Activated CD4-positive, alpha-beta T cell treated with anti-CD3 and anti-CD28 coated beads for 36 hours (primary cell): ENCODE results near the gene COQ6. TPM values are rescaled to one million over a fixed set of nuclear protein-coding genes. Genes with fewer than 3 reads are reported as not detected.
"Not testable (repeated sequence)": the region's sequence is repeated elsewhere in the genome, so short reads cannot be mapped to it uniquely, and the experiment has no call there.

ENCODE experiments used
- ATAC-seq: fragments of 200-7000 bp; cut with Tn5 transposase; one replicate; pipeline ENCODE4 v1.10.0; 2021; ENCODE audit warnings: mild to moderate bottlenecking, moderate library complexity
- CTCF ChIA-PET: fragments of 350-600 bp; sonication (Branson Sonifier 250); formaldehyde crosslinking; loops from one replicate; lab custom pipeline; 2021; ENCODE audit warnings: antibody characterized with exemption; lab: Charles Lee
- POLR2A ChIA-PET: fragments of 350-600 bp; sonication (Branson Sonifier 250); formaldehyde crosslinking; loops from one replicate; lab custom pipeline; 2021; ENCODE audit warnings: antibody characterized with exemption, inconsistent platforms; lab: Charles Lee
- DNase-seq: peaks from one replicate; pipeline ENCODE4 v3.0.0-alpha.2; 2020
- H3K27ac Mint-ChIP-seq: one replicate; pipeline ENCODE4 v1.8.0; 2021; ENCODE audit warnings: mixed read lengths
- H3K27me3 Mint-ChIP-seq: one replicate; pipeline ENCODE4 v1.8.0; 2021; ENCODE audit warnings: mixed read lengths
- H3K36me3 Mint-ChIP-seq: one replicate; pipeline ENCODE4 v1.8.0; 2021; ENCODE audit warnings: low read depth, mixed read lengths
- H3K4me1 Mint-ChIP-seq: one replicate; pipeline ENCODE4 v1.8.0; 2021; ENCODE audit warnings: mixed read lengths
- H3K4me3 Mint-ChIP-seq: one replicate; pipeline ENCODE4 v1.8.0; 2021; ENCODE audit warnings: mild to moderate bottlenecking, moderate library complexity, mixed read lengths
- H3K9me3 Mint-ChIP-seq: one replicate; pipeline ENCODE4 v1.8.0; 2021; ENCODE audit warnings: low read depth, mixed read lengths
- intact Hi-C, 2 experiments: fragments of 100-400 bp; cut with DNase I in 1 of 2; cut with micrococcal nuclease in 1 of 2; formaldehyde crosslinking; loops; one replicate each; pipeline versions ENCODE4 v1.14.2 to v1.15.1; 2022 to 2024; cut with DNase I, micrococcal nuclease
- total RNA-seq, 2 experiments: library from RNA; stranded (reverse); gene quantifications; one replicate each; pipeline ENCODE4 v1.2.3, GENCODE V29; 2021

Gene COQ6
- total RNA-seq, 2 experiments from 2014 or later, result 14.1 to 17.0 TPM

DNA sequence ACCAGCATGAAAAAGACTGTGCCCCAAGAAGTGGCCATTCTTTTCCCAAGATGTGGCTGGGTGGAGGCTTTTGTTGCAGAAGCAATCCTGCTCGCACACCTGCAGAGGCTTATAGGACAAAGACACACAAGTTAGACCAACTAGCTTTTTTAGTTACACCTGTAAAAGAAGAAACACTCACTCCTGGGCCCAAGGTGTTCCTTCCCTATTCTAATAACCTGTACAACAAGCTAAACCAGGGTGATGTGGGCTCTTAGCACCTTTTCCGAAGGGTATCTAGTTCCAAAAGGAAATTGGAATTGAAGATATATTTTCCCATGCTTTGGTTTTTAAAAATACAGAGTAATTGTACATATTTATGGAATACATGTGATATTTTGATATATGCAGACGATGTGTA lies 38.0 kb downstream of the COQ6 start:
- CTCF ChIA-PET, result interaction anchor here (0.7 to 1.3 kb wide), 2 partner anchors 11 to 44 kb away, joined by 3 read pairs; no protein-coding TSS in a partner anchor
- Mint-ChIP-seq H3K4me1 (no peaks in the 10 kb centered on the region), H3K4me3 (no peak overlapping the region), H3K9me3 (no peaks in the 10 kb centered on the region), H3K36me3 (peaks cover 16% of the 10 kb centered on the region), H3K27me3 (no peaks in the 10 kb centered on the region), H3K27ac (no peak overlapping the region)
- intact Hi-C loops, result no loop called here
- ATAC-seq (no peak), DNase-seq (no peak)
- POLR2A ChIA-PET, result no interaction called here

DNA sequence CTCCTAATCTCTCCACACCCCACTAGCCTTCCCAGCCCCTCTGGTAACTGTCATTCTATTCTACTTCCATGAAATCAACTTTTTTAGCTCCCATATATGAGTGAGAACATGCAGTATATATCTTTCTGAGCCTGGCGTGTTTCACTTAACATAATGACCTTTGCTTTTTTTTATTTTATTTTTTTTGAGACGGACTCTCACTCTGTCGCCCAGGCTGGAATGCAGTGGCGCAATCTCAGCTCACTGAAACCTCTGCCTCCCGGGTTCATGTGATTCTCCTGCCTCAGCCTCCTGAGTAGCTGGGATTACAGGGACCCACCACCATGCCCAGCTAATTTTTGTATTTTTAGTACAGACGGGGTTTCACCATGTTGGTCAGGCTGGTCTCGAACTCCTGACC lies 38.6 kb downstream of the COQ6 start:
- H3K4me1 Mint-ChIP-seq, intact Hi-C loops, DNase-seq, H3K27ac Mint-ChIP-seq, POLR2A ChIA-PET, H3K4me3 Mint-ChIP-seq, H3K27me3 Mint-ChIP-seq, ATAC-seq, H3K9me3 Mint-ChIP-seq: not testable (repeated sequence)
- CTCF ChIA-PET, result interaction anchor here (0.7 to 1.3 kb wide), 2 partner anchors 11 to 43 kb away, joined by 3 read pairs; no protein-coding TSS in a partner anchor
- peaks cover 16% of the 10 kb centered on the region for H3K36me3 Mint-ChIP-seq

DNA sequence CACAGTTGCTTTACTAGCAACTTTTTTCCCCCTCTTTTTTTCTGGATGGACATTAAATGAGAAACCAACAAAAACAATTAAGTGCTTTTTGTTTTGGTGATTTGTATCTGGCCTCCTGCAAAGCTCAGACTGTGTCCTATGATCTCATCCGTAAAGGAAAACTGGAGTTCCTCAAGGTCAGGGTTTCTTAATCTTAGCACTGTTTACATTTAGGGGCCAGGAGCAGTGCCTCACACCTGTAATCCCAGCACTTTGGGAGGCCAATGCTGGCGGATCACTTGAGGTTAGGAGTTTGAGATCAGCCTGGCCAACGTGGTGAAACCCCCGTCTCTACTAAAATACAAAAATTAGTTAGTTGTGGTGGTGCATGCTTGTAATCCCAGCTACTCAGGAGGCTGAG lies 41.0 kb downstream of the COQ6 start:
- H3K27me3 Mint-ChIP-seq, result no peaks in the 10 kb centered on the region
- no peak for ATAC-seq
- H3K4me3 Mint-ChIP-seq, result no peak overlapping the region
- no peak overlapping the region for H3K27ac Mint-ChIP-seq
- ChIA-PET POLR2A (no interaction called here), CTCF (no interaction called here)
- no peaks in the 10 kb centered on the region for H3K4me1 Mint-ChIP-seq
- H3K9me3 Mint-ChIP-seq, result no peaks in the 10 kb centered on the region
- peaks cover 6% of the 10 kb centered on the region for H3K36me3 Mint-ChIP-seq
- DNase-seq, result no peak
- intact Hi-C loops, result no loop called here

DNA sequence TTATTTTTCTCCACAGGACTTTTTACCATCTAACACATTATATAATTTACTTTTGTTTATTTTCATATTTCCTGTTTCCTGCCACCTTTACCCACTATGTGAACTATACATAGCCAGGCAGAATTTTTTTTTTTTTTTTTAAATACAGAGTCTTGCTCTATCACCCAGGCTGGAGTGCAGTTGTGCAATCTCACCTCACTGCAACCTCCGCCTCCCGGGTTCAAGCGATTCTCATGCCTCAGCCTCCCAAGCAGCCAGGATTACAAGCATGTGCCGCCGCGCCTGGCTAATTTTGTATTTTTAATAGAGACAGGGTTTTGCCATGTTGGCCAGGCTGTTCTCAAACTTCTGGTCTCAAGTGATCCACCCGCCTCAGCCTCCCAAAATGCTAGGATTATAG lies 44.8 kb downstream of the COQ6 start:
- H3K4me3 Mint-ChIP-seq, H3K36me3 Mint-ChIP-seq, H3K27me3 Mint-ChIP-seq, POLR2A ChIA-PET, H3K9me3 Mint-ChIP-seq, H3K4me1 Mint-ChIP-seq, ATAC-seq, DNase-seq, intact Hi-C loops, H3K27ac Mint-ChIP-seq: not testable (repeated sequence)
- CTCF ChIA-PET, result interaction anchor here (0.6 kb wide), 2 partner anchors 152 to 500 kb away, joined by 3 to 5 read pairs; no protein-coding TSS in a partner anchor

DNA sequence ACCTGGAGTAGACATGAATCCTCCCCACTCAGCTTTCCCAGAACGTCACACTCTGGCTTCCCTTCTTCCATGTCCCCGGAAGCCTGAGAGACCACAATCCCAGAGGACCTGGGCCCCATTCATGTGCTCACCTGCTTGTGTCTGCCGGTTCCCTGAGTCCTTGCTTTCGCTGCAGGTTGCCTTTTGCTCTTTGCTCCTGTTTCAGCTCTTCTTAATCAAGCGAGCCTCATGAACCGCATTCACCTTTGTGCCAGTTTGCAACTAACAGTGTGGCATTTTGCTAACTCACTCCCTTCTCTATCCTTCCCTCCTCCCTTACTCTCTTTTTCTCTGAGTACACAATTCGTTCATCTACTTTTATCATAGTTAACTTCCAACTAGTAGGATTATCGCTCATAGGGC lies 45.9 kb downstream of the COQ6 start:
- no peaks in the 10 kb centered on the region for H3K27me3 Mint-ChIP-seq
- ATAC-seq (no peak), DNase-seq (no peak)
- H3K27ac Mint-ChIP-seq, result no peak overlapping the region
- H3K9me3 Mint-ChIP-seq, result no peaks in the 10 kb centered on the region
- H3K4me1 Mint-ChIP-seq, result no peaks in the 10 kb centered on the region
- ChIA-PET POLR2A (no interaction called here), CTCF (no interaction called here)
- intact Hi-C loops, result no loop called here
- H3K36me3 Mint-ChIP-seq, result peaks cover 5% of the 10 kb centered on the region
- H3K4me3 Mint-ChIP-seq, result no peak overlapping the region

DNA sequence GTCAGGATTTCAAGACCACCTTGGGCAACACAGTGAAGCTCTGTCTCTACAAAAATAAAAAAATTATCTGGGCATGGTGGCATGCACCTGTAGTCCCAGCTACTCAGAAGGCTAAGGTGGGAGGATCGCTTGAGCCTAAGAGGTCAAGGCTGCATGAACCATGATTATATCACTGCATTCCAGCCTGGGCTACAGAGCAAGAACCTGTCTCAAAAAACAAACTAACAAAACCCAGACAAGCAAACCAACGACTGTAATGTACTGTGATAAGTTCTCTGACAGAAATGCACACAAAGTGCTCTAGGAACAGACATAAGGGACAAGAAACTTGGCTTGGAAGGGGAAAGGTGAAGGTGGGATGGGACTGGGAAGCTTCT lies 46.6 kb downstream of the COQ6 start:
- Mint-ChIP-seq H3K4me1 (no peaks in the 10 kb centered on the region), H3K4me3 (no peak overlapping the region), H3K27ac (no peak overlapping the region), H3K36me3 (peaks cover 5% of the 10 kb centered on the region), H3K27me3 (no peaks in the 10 kb centered on the region), H3K9me3 (no peaks in the 10 kb centered on the region)
- CTCF ChIA-PET, result no interaction called here
- intact Hi-C loops, result no loop called here
- POLR2A ChIA-PET, result no interaction called here
- ATAC-seq (no peak), DNase-seq (no peak)

DNA sequence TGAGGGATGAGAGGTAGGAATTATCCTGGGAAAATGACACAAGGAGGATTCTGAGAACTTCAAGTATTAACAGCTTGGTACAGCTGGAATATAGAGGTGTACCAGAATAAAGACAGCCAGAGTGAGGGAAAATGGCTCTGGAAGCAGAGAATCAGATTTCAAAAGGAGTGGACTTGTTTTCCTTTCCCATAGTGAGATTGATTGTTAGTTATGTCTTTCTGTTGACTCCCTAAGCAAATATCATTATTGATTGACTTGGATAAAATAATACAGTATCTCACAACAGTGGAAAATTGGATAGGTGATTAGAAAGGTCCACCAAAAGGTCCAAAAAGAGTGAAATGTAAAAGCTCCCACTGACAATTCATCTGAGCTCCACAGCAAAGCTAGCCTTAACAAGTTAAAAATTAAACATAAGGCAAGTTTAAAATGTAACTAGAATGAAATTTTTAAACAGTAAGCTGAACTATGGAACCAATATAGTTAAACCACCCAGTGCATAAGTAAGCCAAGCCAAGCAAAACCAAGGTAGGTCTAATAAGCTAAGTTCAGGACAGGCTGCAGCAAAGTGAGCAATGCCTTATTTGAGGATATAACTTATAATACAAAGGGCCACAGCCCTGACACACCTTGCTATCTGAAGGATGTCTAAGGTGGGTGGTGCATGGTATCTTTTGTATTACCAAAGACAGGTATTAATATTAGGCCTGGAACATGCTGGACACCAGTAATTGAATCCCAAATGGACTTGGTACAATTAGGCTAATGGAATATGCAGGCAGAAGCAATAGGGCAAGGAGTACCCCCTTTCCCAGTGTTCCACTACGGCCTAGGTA lies 47.2 kb downstream of the COQ6 start:
- intact Hi-C loops, result no loop called here
- DNase-seq, result no peak
- no peaks in the 10 kb centered on the region for H3K9me3 Mint-ChIP-seq
- ATAC-seq, result no peak
- H3K27ac Mint-ChIP-seq, result no peak overlapping the region
- H3K36me3 Mint-ChIP-seq, result peaks cover 5% of the 10 kb centered on the region
- H3K4me3 Mint-ChIP-seq, result no peak overlapping the region
- CTCF ChIA-PET, result no interaction called here
- no peaks in the 10 kb centered on the region for H3K27me3 Mint-ChIP-seq
- POLR2A ChIA-PET, result no interaction called here
- H3K4me1 Mint-ChIP-seq, result no peaks in the 10 kb centered on the region

DNA sequence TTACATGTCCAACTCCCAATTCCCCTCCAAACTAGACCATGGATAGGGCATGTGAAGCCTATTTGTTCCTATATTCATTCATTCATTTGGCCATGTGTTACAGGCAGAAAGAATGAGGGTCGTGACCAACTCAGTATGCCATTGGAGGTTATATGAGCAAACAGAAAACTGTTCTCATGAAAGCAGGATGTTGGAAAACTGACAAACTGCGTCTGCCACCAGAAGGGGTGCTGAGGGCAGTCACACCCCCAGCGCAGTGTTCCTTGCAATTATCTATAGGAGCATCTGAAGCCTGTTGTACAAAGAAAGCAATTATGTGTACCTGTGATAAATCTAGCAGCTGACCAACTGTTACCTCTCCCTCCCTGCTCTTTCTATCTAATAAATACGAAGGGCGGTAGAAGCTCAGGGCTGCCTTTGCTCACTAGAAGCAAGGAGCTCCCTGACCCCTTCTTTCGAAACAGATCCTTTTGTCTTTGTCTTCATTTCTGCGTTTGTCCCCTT lies 47.9 kb downstream of the COQ6 start:
- DNase-seq (no peak), ATAC-seq (no peak)
- Mint-ChIP-seq H3K27me3 (no peaks in the 10 kb centered on the region), H3K4me3 (no peak overlapping the region), H3K27ac (no peak overlapping the region), H3K9me3 (no peaks in the 10 kb centered on the region), H3K4me1 (no peaks in the 10 kb centered on the region), H3K36me3 (peaks cover 5% of the 10 kb centered on the region)
- intact Hi-C loops, result no loop called here
- ChIA-PET CTCF (no interaction called here), POLR2A (no interaction called here)

DNA sequence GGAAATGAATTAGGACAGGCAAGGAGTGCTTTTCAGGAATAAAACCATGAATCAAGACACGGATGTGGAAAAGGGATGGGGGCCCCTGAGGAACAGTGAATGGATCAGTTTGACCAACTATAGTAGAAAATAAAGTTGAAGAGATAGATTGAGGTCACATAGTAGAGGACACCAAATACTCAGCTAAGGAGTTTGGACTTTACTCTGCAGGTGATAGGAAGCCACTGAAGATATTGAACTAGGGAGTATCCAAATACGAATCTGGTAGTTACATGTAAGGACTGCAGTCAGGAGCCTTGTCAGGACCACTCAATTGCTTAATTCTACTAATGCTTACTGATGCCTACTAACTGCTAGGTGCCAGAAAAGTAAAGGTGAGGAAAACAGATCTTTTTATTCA lies 48.6 kb downstream of the COQ6 start:
- Mint-ChIP-seq H3K36me3 (peaks cover 5% of the 10 kb centered on the region), H3K9me3 (no peaks in the 10 kb centered on the region), H3K4me1 (no peaks in the 10 kb centered on the region), H3K27ac (no peak overlapping the region), H3K4me3 (no peak overlapping the region), H3K27me3 (no peaks in the 10 kb centered on the region)
- DNase-seq, result no peak
- intact Hi-C loops, result no loop called here
- POLR2A ChIA-PET, result no interaction called here
- CTCF ChIA-PET, result interaction anchor here (0.7 kb wide), 1 partner anchor 56 kb away, joined by 4 read pairs; no protein-coding TSS in a partner anchor
- ATAC-seq, result no peak

DNA sequence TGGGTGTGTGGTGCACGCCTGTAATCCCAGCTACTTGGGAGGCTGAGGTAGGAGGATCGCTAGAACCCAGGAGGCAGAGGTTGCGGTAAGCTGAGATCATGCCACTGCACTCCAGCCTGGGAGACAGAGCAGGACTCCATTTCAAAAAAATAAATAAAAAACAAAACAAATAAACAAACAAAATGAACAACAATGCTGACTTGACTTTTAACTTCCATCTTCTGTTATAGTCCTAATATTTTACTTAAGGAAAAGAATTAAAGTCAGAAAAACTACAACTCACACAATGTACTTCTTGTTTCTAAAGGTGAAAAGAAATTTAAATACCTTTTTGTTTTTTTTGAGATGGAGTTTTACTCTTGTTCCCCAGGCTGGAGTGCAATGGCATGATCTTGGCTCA lies 55.6 kb downstream of the COQ6 start:
- CTCF ChIA-PET, result interaction anchor here (0.6 kb wide), 1 partner anchor 244 kb away, joined by 3 read pairs; no protein-coding TSS in a partner anchor
- DNase-seq, ATAC-seq, H3K4me1 Mint-ChIP-seq, H3K27ac Mint-ChIP-seq, H3K36me3 Mint-ChIP-seq, H3K4me3 Mint-ChIP-seq, intact Hi-C loops, H3K9me3 Mint-ChIP-seq, H3K27me3 Mint-ChIP-seq, POLR2A ChIA-PET: not testable (repeated sequence)

DNA sequence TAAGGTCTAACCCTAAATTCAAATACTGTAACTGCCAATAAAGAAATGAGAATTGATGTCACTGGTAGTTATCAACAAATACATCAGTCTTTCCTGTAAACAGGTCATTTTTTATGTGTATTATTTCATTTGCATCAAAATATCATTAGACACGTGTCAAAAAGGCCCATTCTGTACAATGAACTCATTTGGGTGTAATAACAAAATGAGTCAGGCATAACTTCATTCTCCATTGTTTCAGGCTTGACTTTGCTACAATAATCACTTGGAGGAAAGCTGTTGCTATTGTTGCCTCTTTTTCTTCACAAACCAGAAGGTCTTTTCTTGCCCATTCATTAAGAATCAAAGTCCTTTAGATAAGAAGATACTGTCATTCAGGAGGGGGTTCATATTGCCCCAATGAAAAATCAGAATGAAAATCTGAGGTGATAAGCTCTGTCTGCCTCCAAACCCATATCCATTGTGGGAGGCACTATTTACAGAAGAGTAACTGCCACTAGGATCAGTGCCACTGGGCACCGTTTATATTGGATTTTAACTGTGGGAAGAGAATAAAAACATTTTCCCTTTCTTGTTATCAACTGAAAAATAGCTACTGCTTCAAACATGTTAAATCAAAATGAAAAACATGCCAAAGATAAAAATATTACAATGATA lies 58.9 kb downstream of the COQ6 start:
- H3K4me3 Mint-ChIP-seq, result no peak overlapping the region
- intact Hi-C loops, result no loop called here
- peaks cover 4% of the 10 kb centered on the region for H3K36me3 Mint-ChIP-seq
- H3K4me1 Mint-ChIP-seq, result no peaks in the 10 kb centered on the region
- no peaks in the 10 kb centered on the region for H3K27me3 Mint-ChIP-seq
- no peak for ATAC-seq
- CTCF ChIA-PET, result no interaction called here
- POLR2A ChIA-PET, result interaction anchor here (0.6 kb wide), 1 partner anchor 113 kb away, joined by 3 read pairs; no protein-coding TSS in a partner anchor
- DNase-seq, result no peak
- H3K27ac Mint-ChIP-seq, result no peak overlapping the region
- no peaks in the 10 kb centered on the region for H3K9me3 Mint-ChIP-seq
